Measurements from ENCODE around the gene NPIPA7. TPM values are rescaled to one million over a fixed set of nuclear protein-coding genes. Genes with fewer than 3 reads are reported as not detected.
"Not testable (repeated sequence)": the region's sequence is repeated elsewhere in the genome, so short reads cannot be mapped to it uniquely, and the experiment has no call there.

The NPIPA7 gene
- 10 to 100 TPM; 20.3 to 28.8 (median 24.5) TPM for polyA plus RNA-seq (ENCODE audit: insufficient read length in 4 of 4)

DNA sequence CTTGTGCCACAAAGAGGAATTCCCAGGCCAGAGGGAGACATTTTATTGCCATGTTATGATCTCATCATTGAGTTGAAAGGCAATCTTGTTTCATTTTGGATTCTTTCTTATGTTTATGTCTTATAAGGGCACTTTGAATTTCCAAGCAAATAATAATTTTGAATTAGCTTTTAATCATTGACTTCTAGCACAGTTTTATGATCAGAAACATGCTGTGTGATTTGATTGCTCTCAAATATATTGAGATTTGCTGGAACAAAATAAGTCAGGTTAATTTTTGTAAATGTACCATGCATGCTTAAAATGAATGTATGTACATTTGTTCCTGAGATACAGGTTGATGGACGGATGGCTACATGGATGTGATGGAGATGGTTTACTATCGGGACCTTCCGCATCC, at the start of gene NPIPA7:
NPIPA7 (plus strand) TSS at position 301 of the 400 bp plus-strand sequence. CDS start 105 bp downstream, outside the sequence.
- DNase-seq (ENCODE audit: low read depth in 4 of 4, low spot score in 3 of 4): not testable (repeated sequence)

DNA sequence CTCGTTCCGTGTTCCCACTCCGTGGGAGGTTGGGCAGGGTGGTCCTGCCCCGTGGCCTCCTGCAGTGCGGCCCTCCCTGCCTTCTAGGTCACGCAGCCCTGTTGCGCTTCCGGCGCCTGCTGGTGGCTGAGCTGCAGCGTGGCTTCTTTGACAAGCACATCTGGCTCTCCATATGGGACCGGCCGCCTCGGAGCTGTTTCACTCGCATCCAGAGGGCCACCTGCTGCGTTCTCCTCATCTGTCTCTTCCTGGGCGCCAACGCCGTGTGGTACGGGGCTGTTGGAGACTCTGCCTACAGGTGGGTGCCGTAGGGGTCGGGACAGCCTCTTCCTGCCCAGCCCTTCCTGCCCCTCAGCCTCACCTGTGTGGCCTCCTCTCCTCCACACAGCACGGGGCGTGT, 47.5 kb upstream of the NPIPA7 start:
- not testable (repeated sequence) for DNase-seq (ENCODE audit: low read depth in 4 of 4, low spot score in 3 of 4)

DNA sequence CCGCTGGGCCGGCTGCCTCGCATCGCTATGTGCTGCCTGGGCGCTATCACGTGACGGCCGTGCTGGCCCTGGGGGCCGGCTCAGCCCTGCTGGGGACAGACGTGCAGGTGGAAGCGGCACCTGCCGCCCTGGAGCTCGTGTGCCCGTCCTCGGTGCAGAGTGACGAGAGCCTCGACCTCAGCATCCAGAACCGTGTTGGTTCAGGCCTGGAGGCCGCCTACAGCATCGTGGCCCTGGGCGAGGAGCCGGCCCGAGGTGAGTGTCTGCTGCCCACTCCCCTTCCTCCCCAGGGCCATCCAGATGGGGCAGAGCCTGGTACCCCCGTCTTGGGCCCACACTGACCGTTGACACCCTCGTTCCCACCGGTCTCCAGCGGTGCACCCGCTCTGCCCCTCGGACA, 21.4 kb upstream of the NPIPA7 start:
- DNase-seq (ENCODE audit: low read depth in 4 of 4, low spot score in 3 of 4): not testable (repeated sequence)

DNA sequence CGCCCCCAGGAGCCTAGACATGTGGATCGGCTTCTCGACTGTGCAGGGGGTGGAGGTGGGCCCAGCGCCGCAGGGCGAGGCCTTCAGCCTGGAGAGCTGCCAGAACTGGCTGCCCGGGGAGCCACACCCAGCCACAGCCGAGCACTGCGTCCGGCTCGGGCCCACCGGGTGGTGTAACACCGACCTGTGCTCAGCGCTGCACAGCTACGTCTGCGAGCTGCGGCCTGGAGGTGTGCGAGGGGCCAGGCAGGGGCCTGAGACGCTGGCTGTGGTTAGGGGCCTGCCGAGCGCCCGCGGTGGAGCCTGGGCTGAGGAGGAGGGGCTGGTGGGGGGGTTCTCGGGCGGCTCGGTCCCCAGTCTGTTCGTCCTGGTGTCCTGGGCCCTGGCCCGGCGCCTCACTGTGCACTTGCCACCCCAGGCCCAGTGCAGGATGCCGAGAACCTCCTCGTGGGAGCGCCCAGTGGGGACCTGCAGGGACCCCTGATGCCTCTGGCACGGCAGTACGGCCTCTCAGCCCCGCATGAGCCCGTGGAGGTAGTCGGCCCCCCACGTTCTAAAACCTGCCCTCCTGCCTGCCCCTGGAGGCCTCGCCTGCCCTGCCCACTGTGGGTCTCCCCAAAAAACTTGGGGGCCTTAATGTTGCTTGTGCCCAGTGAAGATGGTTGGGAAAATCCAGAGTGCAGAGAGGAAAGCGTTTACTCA, 20.2 kb upstream of the NPIPA7 start:
- DNase-seq (ENCODE audit: low read depth in 4 of 4, low spot score in 3 of 4): not testable (repeated sequence)

DNA sequence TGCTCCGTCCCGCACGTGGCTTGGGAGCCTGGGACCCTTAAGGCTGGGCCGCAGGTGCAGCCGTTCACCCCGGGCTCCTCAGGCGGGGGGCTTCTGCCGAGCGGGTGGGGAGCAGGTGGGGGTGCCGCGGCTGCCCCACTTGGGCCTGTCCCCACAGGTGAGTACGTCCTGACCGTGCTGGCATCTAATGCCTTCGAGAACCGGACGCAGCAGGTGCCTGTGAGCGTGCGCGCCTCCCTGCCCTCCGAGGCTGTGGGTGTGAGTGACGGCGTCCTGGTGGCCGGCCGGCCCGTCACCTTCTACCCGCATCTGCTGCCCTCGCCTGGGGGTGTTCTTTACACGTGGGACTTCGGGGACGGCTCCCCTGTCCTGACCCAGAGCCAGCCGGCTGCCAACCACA, 15.3 kb upstream of the NPIPA7 start:
- not testable (repeated sequence) for DNase-seq (ENCODE audit: low read depth in 4 of 4, low spot score in 3 of 4)

DNA sequence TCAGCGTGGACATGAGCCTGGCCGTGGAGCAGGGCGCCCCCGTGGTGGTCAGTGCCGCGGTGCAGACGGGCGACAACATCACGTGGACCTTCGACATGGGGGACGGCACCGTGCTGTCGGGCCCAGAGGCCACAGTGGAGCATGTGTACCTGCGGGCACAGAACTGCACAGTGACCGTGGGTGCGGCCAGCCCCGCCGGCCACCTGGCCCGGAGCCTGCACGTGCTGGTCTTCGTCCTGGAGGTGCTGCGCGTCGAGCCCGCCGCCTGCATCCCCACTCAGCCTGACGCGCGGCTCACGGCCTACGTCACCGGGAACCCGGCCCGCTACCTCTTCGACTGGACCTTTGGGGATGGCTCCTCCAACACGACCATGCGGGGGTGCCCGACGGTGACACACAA, 14.8 kb upstream of the NPIPA7 start:
- DNase-seq (ENCODE audit: low read depth in 4 of 4, low spot score in 3 of 4): not testable (repeated sequence)

DNA sequence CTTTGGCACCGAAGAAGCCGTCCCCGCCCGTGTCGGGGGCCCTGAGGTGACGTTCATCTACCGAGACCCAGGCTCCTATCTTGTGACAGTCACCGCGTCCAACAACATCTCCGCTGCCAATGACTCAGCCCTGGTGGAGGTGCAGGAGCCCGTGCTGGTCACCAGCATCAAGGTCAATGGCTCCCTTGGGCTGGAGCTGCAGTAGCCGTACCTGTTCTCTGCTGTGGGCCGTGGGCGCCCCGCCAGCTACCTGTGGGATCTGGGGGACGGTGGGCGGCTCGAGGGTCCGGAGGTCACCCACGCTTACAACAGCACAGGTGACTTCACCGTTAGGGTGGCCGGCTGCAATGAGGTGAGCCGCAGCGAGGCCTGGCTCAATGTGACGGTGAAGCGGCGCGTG, 14.2 kb upstream of the NPIPA7 start:
- DNase-seq (ENCODE audit: low read depth in 4 of 4, low spot score in 3 of 4): not testable (repeated sequence)

DNA sequence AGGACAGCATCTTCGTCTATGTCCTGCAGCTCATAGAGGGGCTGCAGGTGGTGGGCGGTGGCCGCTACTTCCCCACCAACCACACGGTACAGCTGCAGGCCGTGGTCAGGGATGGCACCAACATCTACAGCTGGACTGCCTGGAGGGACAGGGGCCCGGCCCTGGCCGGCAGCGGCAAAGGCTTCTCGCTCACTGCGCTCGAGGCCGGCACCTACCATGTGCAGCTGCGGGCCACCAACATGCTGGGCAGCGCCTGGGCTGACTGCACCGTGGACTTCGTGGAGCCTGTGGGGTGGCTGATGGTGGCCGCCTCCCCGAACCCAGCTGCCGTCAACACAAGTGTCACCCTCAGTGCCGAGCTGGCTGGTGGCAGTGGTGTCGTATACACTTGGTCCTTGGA, 13.6 kb upstream of the NPIPA7 start:
- DNase-seq (ENCODE audit: low read depth in 4 of 4, low spot score in 3 of 4): not testable (repeated sequence)

DNA sequence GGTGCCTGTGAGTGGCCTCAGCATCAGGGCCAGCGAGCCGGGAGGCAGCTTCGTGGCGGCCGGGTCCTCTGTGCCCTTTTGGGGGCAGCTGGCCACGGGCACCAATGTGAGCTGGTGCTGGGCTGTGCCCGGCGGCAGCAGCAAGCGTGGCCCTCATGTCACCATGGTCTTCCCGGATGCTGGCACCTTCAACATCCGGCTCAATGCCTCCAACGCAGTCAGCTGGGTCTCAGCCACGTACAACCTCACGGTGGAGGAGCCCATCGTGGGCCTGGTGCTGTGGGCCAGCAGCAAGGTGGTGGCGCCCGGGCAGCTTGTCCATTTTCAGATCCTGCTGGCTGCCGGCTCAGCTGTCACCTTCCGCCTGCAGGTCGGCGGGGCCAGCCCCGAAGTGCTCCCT, 13.1 kb upstream of the NPIPA7 start:
- DNase-seq (ENCODE audit: low read depth in 4 of 4, low spot score in 3 of 4): not testable (repeated sequence)

DNA sequence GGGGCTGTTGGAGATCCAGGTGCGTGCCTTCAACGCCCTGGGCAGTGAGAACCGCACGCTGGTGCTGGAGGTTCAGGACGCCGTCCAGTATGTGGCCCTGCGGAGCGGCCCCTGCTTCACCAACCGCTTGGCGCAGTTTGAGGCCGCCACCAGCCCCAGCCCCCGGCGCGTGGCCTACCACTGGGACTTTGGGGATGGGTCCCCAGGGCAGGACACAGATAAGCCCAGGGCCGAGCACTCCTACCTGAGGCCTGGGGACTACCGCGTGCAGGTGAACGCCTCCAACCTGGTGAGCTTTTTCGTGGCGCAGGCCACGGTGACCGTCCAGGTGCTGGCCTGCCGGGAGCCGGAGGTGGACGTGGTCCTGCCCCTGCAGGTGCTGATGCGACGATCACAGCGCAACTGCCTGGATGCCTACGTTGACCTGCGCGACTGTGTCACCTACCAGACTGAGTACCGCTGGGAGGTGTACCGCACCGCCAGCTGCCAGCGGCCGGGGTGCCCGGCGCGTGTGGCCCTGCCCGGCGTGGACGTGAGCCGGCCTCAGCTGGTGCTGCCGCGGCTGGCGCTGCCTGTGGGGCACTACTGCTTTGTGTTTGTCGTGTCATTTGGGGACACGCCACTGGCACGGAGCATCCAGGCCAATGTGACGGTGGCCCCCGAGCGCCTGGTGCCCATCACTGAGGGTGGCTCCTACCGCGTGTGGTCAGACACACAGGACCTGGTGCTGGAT, 12.2 kb upstream of the NPIPA7 start:
- not testable (repeated sequence) for DNase-seq (ENCODE audit: low read depth in 4 of 4, low spot score in 3 of 4)

DNA sequence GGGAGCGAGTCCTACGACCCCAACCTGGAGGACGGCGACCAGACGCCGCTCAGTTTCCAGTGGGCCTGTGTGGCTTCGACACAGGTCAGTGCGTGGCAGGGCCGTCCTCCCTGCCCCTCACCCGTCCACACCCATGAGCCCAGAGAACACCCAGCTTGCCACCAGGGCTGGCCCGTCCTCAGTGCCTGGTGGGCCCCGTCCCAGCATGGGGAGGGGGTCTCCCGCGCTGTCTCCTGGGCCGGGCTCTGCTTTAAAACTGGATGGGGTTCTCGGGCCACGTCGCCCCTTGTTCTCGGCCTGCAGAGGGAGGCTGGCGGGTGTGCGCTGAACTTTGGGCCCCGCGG, 11.7 kb upstream of the NPIPA7 start:
- not testable (repeated sequence) for DNase-seq (ENCODE audit: low read depth in 4 of 4, low spot score in 3 of 4)

DNA sequence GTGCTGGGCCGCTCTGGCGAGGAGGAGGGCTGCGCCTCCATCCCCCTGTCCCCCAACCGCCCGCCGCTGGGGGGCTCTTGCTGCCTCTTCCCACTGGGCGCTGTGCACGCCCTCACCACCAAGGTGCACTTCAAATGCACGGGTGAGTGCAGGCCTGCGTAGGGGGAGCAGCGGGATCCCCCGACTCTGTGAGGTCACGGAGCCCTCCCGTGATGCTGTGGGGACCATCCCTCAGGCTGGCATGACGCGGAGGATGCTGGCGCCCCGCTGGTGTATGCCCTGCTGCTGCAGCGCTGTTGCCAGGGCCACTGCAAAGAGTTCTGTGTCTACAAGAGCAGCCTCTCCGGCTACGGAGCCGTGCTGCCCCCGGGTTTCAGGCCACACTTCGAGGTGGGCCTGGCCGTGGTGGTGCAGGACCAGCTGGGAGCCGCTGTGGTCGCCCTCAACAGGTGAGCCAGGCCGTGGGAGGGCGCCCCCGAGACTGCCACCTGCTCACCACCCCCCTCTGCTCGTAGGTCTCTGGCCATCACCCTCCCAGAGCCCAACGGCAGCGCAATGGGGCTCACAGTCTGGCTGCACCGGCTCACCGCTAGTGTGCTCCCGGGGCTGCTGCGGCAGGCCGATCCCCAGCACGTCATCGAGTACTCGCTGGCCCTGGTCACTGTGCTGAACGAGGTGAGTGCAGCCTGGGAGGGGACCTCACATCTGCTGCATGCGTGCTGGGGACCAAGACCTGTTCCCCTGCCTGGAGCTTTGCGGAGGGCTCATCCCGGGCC, 9.7 kb upstream of the NPIPA7 start:
- not testable (repeated sequence) for DNase-seq (ENCODE audit: low read depth in 4 of 4, low spot score in 3 of 4)

DNA sequence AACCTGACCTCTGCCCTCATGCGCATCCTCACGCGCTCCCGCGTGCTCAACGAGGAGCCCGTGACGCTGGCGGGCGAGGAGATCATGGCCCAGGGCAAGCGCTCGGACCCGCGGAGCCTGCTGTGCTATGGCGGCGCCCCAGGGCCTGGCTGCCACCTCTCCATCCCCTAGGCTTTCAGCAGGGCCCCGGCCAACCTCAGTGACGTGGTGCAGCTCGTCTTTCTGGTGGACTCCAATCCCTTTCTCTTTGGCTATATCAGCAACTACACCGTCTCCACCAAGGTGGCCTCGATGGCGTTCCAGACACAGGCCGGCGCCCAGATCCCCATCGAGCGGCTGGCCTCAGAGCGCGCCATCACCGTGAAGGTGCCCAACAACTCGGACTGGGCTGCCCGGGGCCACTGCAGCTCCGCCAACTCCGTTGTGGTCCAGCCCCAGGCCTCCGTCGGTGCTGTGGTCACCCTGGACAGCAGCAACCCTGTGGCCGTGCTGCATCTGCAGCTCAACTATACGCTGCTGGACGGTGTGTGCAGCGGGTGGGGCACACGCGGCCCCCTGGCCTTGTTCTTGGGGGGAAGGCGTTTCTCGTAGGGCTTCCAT, 7.7 kb upstream of the NPIPA7 start:
- not testable (repeated sequence) for DNase-seq (ENCODE audit: low read depth in 4 of 4, low spot score in 3 of 4)

DNA sequence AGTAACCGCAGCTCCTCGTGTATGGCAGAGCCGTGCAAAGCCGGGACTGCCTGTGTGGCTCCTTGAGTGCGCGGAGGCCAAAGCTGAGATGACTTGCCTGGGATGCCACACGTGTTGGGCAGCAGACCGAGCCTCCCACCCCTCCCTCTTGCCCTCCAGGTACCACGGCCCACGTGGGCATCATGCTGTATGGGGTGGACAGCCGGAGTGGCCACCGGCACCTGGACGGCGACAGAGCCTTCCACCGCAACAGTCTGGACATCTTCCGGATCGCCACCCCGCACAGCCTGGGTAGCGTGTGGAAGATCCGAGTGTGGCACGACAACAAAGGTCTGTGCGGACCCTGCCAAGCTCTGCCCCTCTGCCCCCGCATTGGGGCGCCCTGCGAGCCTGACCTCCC, 4.7 kb upstream of the NPIPA7 start:
- DNase-seq (ENCODE audit: low read depth in 4 of 4, low spot score in 3 of 4): not testable (repeated sequence)

DNA sequence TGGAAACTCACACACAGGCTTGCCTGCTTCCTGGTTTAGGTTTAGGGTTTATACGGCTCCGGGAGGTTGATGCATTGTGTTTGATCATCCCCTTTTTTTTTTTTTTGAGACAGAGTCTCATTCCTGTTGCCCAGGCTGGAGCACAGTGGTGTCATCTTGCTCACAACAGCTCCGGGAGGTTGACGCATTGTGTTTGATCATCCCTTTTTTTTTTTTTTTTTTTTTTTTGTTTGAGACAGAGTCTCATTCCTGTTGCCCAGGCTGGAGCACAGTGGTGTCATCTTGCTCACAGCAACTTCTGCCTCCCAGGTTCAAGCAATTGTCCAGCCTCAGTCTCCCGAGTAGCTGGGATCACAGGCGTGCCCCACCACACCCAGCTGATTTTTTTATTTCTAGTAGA, 20.7 kb downstream of the NPIPA7 start:
- DNase-seq (ENCODE audit: low read depth in 4 of 4, low spot score in 3 of 4): not testable (repeated sequence)

DNA sequence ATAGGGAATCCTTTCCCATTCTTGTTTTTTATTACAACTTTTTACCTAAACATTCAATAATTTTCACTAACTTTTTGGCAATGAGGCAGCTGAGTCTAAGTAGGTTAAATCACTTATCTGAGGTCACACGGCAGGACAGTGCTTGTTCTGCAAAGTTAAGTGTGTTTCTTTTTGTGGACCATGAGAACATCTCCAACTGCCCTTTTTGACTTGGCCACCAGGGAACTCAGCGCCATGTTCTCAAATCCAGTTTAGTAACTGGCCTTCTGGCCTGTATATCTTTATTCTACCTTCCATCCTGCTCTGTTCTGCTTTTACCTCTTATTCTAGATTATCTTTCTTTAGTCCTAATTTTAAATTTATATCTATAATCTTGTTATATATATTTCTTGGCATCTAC, 23.4 kb downstream of the NPIPA7 start:
- not testable (repeated sequence) for DNase-seq (ENCODE audit: low read depth in 4 of 4, low spot score in 3 of 4)

DNA sequence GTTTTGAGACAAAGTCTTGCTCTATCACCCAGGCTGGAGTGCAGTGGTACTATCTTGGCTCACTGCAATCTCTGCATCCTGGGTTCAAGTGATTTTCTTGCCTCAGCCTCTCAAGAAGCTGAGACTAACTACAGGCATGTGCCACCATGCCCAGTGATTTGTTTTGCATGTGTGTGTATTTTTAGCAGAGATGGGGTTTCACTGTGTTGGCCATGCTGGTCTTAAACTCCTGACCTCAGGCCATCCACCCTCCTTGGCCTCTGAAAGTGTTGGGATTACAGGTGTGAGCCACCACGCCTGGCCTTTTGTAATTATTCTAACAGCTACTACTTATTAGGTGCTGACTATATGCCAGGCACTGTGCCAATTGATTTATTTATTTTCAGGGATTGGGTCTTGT, 25.3 kb downstream of the NPIPA7 start:
- not testable (repeated sequence) for DNase-seq (ENCODE audit: low read depth in 4 of 4, low spot score in 3 of 4)

DNA sequence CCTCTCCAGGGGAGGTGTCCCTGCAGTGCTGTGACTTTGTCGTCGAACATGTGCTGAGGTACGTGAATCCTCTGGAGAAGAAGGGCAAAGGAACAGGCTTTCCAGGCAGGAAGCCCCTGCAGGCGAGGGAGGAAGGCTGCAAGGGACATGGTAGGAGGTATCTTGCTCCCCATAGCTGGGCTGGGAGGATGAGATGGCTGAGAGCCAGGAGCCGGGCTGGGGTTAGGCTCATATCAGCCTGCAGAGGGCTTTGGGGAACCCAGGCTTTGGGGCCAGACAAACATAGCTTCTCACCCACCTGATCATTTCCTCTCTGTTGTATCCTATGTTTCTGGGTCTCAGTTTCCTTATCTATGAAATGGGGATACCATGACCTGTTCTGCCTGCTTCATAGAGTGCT, 26.5 kb downstream of the NPIPA7 start:
- not testable (repeated sequence) for DNase-seq (ENCODE audit: low read depth in 4 of 4, low spot score in 3 of 4)

DNA sequence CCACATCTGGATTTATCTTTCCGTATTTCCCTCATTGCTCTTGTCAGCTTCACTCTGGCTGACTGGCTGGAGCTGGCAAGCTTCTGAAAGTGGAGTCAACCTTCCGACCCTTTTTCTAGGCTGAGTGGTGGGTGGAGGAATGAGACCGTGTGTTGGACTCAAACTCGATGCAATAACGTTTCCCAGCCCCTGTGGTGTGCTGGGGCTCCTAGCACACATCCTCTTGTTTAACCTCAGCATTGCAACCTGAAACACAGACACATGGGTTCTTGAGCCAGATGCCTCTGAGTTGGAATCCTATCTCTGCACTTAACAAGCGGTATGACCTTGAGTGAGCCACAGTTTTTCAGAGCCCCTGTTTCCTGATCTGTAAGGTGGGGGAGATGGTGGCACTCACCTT, 29.5 kb downstream of the NPIPA7 start:
- not testable (repeated sequence) for DNase-seq (ENCODE audit: low read depth in 4 of 4, low spot score in 3 of 4)

DNA sequence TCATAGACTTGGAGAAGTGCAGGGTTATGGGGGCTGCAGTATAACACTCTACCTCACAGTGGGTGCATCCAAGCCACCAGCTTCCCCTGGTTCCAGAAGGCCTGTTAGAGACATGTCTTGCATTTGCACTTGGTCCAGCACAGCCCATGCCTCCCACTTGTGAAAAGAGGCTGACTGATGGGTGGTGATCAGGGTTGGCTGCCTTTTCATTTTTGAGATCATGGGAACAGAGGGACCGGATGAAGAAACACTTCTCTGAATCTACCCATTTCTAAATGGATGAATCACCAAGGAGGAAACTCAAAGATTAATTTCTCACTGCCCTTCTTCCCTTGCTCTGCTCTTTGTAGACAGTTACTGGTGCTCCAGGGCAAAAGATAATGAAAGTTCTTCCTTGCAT, 34.8 kb downstream of the NPIPA7 start:
- not testable (repeated sequence) for DNase-seq (ENCODE audit: low read depth in 4 of 4, low spot score in 3 of 4)

DNA sequence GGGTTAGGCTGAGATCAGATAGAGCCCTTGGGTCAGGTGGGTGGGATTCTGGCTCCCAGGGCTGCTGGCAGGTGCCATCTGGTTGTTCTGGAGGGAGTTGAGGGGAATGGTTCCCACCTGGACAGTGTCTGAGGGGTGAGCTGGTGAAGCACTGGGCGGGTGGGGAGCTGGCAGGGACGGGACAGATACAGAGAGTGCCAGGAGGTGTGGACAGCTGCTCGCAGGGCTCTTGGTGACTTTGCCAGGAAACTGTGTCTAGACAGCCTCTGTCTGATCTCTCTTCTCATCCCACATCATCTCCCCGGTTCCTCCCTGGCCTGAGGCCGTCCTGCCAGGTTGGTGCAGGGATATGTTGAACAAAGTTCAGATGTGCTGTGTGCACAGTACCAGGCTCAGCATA, 38.1 kb downstream of the NPIPA7 start:
- DNase-seq (ENCODE audit: low read depth in 4 of 4, low spot score in 3 of 4): not testable (repeated sequence)

Measured in right renal pelvis (tissue), 4 donors.